ENCODE measurements around the gene FAAP20. TPM values are rescaled to one million over a fixed set of nuclear protein-coding genes. Genes with fewer than 3 reads are reported as not detected.
A peak's percentile ranks its signal among the peaks of the same experiment; 100 is the strongest.

The FAAP20 gene
- total RNA-seq, 4 donors from 2014 or later: 19.4 to 84.5 (median 34.9) TPM

DNA sequence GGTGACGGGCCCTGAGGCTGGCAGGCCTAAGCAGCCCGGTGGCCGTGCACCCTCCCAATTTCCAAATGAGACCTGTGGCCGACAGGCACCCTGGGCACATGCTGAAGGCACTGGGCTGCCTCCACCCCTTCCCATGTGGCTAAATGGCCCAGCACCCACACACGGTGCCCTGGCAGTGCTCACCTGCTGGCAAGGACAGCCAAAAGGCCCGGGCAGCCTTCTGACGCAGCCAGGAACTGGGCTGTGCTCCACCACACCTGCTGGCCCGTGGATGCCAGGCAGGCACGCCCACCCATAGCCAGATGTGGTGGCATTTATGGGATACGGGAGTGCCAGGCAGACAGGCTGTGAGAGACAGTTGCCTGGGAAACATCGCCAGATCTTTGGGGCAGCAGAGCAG lies 4.0 kb upstream of the FAAP20 start:
- Histone ChIP-seq H3K27ac (peak overlapping the region; percentile 82 to 89 (median 88)), H3K9me3 (no peaks in the 10 kb centered on the region), H3K36me3 (no peaks in the 10 kb centered on the region), H3K4me1 (peaks cover 17 to 44% (median 34%) of the 10 kb centered on the region in 4 donors), H3K4me3 (peak overlapping the region in 1 of 4 donors; percentile 39), H3K27me3 (no peaks in the 10 kb centered on the region)
- intact Hi-C loops (cut with DNase I; ENCODE audit: low total_unique reads) (loop anchor here (10.0 kb wide), 1 partner anchor 1426 kb away; the partner anchor contains the start of gene TPRG1L), in situ Hi-C loops (cut with MboI; ENCODE audit: low pct_ligation_motif_present in 1 of 4, low pct_unique_long_range_greater_than_20kb in 1 of 4, low sequenced_read_pairs in 3 of 4) (loop anchor here (5.0 to 25.0 kb wide), 4 partner anchors 186 to 589 kb away; partner anchors contain the start of genes HES5 (in 1 of the 4) and PANK4 (in 1 of the 4))
- WGBS, 2 donors (ENCODE audit: low coverage in 1 of 2): 51% methylated on average over 11 of the region's 11 CpGs; no CpG with 5 or more reads in 1 of the 2 donors
- TF ChIP-seq, protein P1, sequence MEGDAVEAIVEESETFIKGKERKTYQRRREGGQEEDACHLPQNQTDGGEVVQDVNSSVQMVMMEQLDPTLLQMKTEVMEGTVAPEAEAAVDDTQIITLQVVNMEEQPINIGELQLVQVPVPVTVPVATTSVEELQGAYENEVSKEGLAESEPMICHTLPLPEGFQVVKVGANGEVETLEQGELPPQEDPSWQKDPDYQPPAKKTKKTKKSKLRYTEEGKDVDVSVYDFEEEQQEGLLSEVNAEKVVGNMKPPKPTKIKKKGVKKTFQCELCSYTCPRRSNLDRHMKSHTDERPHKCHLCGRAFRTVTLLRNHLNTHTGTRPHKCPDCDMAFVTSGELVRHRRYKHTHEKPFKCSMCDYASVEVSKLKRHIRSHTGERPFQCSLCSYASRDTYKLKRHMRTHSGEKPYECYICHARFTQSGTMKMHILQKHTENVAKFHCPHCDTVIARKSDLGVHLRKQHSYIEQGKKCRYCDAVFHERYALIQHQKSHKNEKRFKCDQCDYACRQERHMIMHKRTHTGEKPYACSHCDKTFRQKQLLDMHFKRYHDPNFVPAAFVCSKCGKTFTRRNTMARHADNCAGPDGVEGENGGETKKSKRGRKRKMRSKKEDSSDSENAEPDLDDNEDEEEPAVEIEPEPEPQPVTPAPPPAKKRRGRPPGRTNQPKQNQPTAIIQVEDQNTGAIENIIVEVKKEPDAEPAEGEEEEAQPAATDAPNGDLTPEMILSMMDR (IDR thresholded peaks at IDR 0.05): peak in 1 of 5 experiments; percentile 10
- TF ChIP-seq EP300 (IDR thresholded peaks at IDR 0.05; ENCODE audit: low read depth) (no peak), POLR2AphosphoS5 (IDR thresholded peaks at IDR 0.05) (peak in 1 of 3 donors; percentile 27), POLR2A (IDR thresholded peaks at IDR 0.05) (no peak)
- DNase-seq: peak; percentile 67

DNA sequence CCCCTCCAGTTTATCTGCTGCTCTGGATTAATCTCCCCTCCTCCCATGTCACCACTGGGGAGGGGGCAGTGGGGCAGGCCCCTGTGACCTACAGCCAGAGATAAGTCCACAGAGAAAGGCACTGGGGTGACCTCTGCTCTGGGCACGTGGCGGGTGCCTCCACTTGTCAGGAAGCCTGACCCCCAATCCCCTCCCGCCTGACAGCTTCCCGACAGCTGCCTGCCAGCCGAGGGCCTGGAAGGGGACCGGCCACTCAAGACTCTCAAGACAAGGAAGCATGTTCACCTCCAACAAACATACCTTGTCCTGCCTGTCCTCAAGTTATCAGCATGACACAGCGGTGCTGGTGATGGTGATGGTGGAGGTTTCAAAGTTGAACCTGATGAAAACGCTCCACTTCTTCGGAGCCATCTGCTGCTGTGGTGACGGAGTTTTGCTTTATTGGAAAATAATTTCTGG lies 3.2 kb upstream of the FAAP20 start:
- H3K4me1 ChIP-seq: peaks cover 19 to 53% (median 38%) of the 10 kb centered on the region in 4 donors

DNA sequence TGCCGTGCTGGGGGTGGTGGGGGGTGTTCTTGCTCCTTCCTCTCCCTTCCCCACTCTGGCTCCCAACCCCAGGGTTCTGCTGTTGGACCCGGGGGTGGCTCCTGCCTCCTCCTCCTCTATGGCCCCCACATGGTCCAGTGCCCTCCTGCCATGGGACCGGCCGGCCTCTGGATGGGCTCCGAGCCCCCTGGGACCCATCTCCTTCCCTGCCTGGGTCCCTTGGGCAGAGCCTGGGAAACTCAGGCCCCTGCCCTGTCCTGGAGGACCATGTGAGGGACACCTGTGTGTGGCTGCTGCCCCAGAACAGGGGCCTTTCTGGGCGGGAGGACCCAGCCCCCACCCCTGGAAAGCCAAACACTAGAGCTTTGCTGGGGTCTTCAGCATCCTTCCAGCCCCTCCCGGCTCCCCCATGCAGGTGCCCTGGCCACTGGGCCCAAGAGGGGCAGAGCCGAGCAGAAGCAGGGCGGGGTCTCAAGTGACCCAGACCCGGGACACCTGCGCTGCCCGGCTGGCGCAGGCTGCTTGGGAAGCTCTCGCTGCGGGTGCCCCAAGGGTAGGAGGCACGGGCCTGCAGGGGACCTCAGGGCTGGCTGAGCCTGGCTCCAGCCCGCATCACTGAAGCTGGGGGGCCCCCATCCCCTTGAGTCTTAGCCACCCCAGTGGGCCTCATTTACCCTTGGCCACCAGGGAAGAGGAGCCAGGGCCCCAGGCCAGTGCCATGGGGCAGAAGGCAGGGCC lies 2.5 kb upstream of the FAAP20 start:
- no peaks in the 10 kb centered on the region for H3K9me3 ChIP-seq
- no peak overlapping the region for H3K4me3 ChIP-seq
- TF ChIP-seq POLR2A (IDR thresholded peaks at IDR 0.05) (no peak), EP300 (IDR thresholded peaks at IDR 0.05; ENCODE audit: low read depth) (no peak), POLR2AphosphoS5 (IDR thresholded peaks at IDR 0.05) (no peak)
- TF ChIP-seq, protein P1 (IDR thresholded peaks at IDR 0.05): no peak
- H3K4me1 ChIP-seq: peaks cover 23 to 59% (median 40%) of the 10 kb centered on the region in 4 donors
- no peaks in the 10 kb centered on the region for H3K27me3 ChIP-seq
- DNase-seq: no peak
- in situ Hi-C loops (cut with MboI; ENCODE audit: low pct_ligation_motif_present in 1 of 4, low pct_unique_long_range_greater_than_20kb in 1 of 4, low sequenced_read_pairs in 3 of 4) (loop anchor here (5.0 to 25.0 kb wide), 4 partner anchors 188 to 590 kb away; partner anchors contain the start of genes HES5 (in 1 of the 4) and PANK4 (in 1 of the 4)), intact Hi-C loops (cut with DNase I; ENCODE audit: low total_unique reads) (loop anchor here (2.0 to 10.0 kb wide), 2 partner anchors 186 to 1428 kb away; partner anchors contain the start of gene TPRG1L)
- no peaks in the 10 kb centered on the region for H3K36me3 ChIP-seq
- 92% methylated on average over 11 of the region's 17 CpGs; no CpG with 5 or more reads in 1 of the 2 donors for WGBS, 2 donors (ENCODE audit: low coverage in 1 of 2)
- peak overlapping the region in 2 of 4 donors; percentile 82 to 87 for H3K27ac ChIP-seq

More for the DNA sequence above, 3.2 kb upstream of the FAAP20 start:
- in situ Hi-C loops (cut with MboI; ENCODE audit: low pct_ligation_motif_present in 1 of 4, low pct_unique_long_range_greater_than_20kb in 1 of 4, low sequenced_read_pairs in 3 of 4) (loop anchor here (5.0 to 25.0 kb wide), 4 partner anchors 187 to 590 kb away; partner anchors contain the start of genes HES5 (in 1 of the 4) and PANK4 (in 1 of the 4)), intact Hi-C loops (cut with DNase I; ENCODE audit: low total_unique reads) (loop anchor here (2.0 to 10.0 kb wide), 2 partner anchors 185 to 1427 kb away; partner anchors contain the start of gene TPRG1L)
- Histone ChIP-seq H3K27ac (peak overlapping the region; percentile 82 to 89 (median 88)), H3K4me3 (no peak overlapping the region), H3K9me3 (no peaks in the 10 kb centered on the region), H3K27me3 (no peaks in the 10 kb centered on the region), H3K36me3 (no peaks in the 10 kb centered on the region)
- no peak for DNase-seq
- 87% methylated on average over 10 of the region's 10 CpGs; no CpG with 5 or more reads in 1 of the 2 donors for WGBS, 2 donors (ENCODE audit: low coverage in 1 of 2)
- no peak for TF ChIP-seq POLR2AphosphoS5 (IDR thresholded peaks at IDR 0.05)
- TF ChIP-seq EP300 (IDR thresholded peaks at IDR 0.05; ENCODE audit: low read depth): no peak
- no peak for TF ChIP-seq POLR2A (IDR thresholded peaks at IDR 0.05)
- TF ChIP-seq, protein P1 (IDR thresholded peaks at IDR 0.05): no peak

DNA sequence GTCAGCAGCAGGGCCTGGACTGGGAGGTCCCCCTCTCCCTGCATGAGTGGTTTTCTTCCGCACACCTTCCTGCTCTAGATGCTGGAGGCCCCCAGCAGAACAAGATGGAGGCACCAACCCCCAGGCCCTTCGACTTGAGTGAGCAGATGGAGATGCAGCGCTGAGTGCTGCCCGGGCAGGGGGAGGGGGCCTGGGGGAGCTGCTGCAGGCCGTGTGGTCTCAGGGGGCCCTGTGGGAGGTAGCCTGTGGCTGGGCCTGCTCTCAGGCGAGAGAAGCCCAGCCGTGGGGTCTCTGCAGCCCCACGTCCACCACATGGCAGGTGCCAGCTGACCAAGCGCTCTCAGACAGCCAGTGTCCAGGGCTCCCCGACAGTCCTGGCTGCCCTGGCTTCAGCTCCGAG lies 1.2 kb upstream of the FAAP20 start:
- in situ Hi-C loops (cut with MboI; ENCODE audit: low pct_ligation_motif_present in 1 of 4, low pct_unique_long_range_greater_than_20kb in 1 of 4, low sequenced_read_pairs in 3 of 4) (loop anchor here (5.0 to 25.0 kb wide), 4 partner anchors 189 to 592 kb away; partner anchors contain the start of genes HES5 (in 1 of the 4) and PANK4 (in 1 of the 4)), intact Hi-C loops (cut with DNase I; ENCODE audit: low total_unique reads) (loop anchor here (2.0 to 10.0 kb wide), 2 partner anchors 187 to 1429 kb away; partner anchors contain the start of gene TPRG1L)
- Histone ChIP-seq H3K36me3 (no peaks in the 10 kb centered on the region), H3K27me3 (no peaks in the 10 kb centered on the region), H3K4me1 (peaks cover 34 to 69% (median 48%) of the 10 kb centered on the region in 4 donors), H3K9me3 (no peaks in the 10 kb centered on the region), H3K4me3 (no peak overlapping the region), H3K27ac (peak overlapping the region; percentile 91 to 97 (median 94))
- no peak for DNase-seq
- WGBS, 2 donors (ENCODE audit: low coverage in 1 of 2): 75% methylated on average over 11 of the region's 11 CpGs; no CpG with 5 or more reads in 1 of the 2 donors
- TF ChIP-seq POLR2AphosphoS5 (IDR thresholded peaks at IDR 0.05): no peak
- TF ChIP-seq, protein P1 (IDR thresholded peaks at IDR 0.05): no peak
- no peak for TF ChIP-seq EP300 (IDR thresholded peaks at IDR 0.05; ENCODE audit: low read depth)
